Placental pericyte (primary cell): ENCODE data around the gene MGAT1. TPM values are rescaled to one million over a fixed set of nuclear protein-coding genes. Genes with fewer than 3 reads are reported as not detected.

Experiments
- total RNA-seq: library from RNA; depleted of rRNA; stranded (reverse); fragments of >200 nt; gene quantifications from 2 replicates; pipeline ENCODE4 v1.2.3, GENCODE V29; 2012

The MGAT1 gene
- 121 and 134 TPM in 2 replicates for total RNA-seq

GRCh38 chr5:180802325-180803180, at the start of gene MGAT1:
MGAT1 (minus strand) TSS chr5:180802806; CDS start chr5:180792971, 9,835 bp downstream.

DNA sequence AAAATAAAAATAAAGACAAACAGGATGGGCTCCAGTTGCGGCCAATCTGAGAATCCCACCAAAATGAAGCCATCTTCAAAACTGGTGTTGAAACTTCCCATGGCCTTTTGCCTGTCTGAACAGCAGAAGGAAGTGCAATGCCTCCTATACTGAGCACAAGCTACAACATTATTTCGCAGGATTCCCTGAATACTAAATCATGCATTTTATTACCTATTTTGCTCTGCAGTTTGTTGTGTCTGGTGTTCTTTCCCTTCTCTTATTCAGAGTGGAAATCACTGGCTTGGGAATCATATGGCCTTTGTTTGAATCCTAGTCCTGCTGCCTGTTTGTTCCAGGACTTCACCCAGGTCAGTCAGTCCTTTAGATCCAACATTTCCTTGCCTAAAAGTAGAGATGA, 62.6 kb downstream of the MGAT1 start, which contains the start of gene OR2Y1:
Gene OR2Y1, minus strand, starts transcription at position 101 of the 400 bp plus-strand sequence. Its CDS starts 0 bp downstream, at position 101.

Other genes with a start within 250 kb of the MGAT1 start
- not detected in 2 replicates for gene SCGB3A1, start 211.3 kb downstream of the MGAT1 start, total RNA-seq
- under 0.01 and 0.43 TPM in 2 replicates for gene FLT4, start 153.2 kb downstream of the MGAT1 start, total RNA-seq
- gene OR2Y1, start 62.7 kb downstream of the MGAT1 start, total RNA-seq, result not detected in 2 replicates
- 9.0 and 12.2 TPM in 2 replicates for gene ZFP62, start 58.5 kb upstream of the MGAT1 start, total RNA-seq
- not detected in 2 replicates for gene BTNL8, start 96.4 kb upstream of the MGAT1 start, total RNA-seq
- gene BTNL3, start 186.0 kb upstream of the MGAT1 start, total RNA-seq, result not detected in 2 replicates
- gene BTNL9, start 237.5 kb upstream of the MGAT1 start, total RNA-seq, result not detected in 2 replicates